ENCODE measurements around the gene SZRD1. TPM values are rescaled to one million over a fixed set of nuclear protein-coding genes. Genes with fewer than 3 reads are reported as not detected.

SZRD1 gene
- polyA plus RNA-seq, 1 donor, result 80.6 TPM

- no peak for DNase-seq (ENCODE audit: low read depth)
Measured at GRCh38 chr1:16367258-16367967, 371 bp downstream of the SZRD1 start.

DNA sequence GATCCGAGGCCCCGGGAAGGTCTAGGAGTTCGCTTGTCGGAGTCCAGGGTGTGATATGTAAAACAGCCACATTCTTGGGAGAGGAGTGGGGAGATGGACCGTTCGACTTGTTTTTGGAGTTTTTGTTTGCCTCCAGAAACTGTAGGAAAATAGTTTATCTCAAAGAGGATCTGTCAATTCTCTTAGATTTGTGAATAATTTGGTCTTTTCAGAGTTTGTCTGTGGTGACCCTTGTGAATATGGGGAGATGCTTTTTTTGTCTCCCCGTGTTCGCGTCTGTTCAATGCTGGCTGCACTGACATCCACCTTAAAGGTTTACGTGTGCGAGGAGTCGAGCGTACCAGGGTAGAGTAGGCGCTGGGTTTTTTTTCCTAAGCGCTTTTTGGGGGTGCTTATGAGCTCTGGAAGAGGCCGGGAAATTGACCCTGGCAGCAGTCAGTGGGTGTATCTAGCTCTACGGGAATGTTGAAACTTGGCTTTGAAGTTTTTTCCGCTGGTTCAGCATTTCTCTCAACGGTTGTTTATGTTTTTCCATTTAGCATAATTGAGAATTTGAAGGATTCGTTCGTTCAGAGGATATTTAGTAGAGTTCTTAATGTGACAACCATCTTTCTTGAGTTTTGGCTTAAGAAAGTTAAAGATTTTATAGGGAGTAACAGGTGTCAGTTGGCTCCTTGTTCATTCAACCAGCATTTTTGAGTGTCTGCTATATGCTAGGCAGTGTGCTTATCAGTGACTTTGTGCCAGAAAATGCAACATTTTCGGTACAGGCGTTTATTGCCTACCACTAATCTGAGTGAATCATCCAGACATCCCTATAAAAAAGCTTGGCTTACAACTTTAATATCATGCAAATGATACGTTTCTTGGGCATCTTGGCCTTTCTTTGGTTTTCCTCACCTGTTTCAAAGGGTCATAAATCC, 1.2 kb downstream of the SZRD1 start:
- DNase-seq (ENCODE audit: low read depth), result no peak

DNA sequence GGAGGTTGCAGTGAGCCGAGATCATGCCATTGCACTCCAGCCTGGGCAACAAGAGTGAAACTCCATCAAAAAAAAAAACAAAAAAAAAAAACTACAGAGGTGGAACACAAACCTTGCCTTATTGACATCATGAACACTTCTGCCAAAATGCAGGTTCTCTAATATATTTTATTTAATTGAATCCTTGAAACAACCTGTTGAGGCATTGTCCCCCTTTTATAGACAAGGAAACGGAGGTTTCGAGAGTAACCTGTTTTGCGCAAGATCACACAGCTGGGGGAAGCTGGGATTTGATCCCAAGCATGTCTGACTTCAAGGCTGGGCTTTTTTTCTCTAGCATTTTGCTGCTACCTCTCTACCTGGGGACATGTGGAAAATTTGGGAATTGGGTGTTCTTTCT, 2.8 kb downstream of the SZRD1 start:
- no peak for DNase-seq (ENCODE audit: low read depth)

- DNase-seq (ENCODE audit: low read depth), result no peak
Measured at GRCh38 chr1:16371725-16372124, 4.7 kb downstream of the SZRD1 start.

- no peak for DNase-seq (ENCODE audit: low read depth)
Measured at GRCh38 chr1:16372535-16373285, 5.7 kb downstream of the SZRD1 start.

- DNase-seq (ENCODE audit: low read depth), result no peak
Measured at GRCh38 chr1:16374266-16374665, 7.2 kb downstream of the SZRD1 start.

DNA sequence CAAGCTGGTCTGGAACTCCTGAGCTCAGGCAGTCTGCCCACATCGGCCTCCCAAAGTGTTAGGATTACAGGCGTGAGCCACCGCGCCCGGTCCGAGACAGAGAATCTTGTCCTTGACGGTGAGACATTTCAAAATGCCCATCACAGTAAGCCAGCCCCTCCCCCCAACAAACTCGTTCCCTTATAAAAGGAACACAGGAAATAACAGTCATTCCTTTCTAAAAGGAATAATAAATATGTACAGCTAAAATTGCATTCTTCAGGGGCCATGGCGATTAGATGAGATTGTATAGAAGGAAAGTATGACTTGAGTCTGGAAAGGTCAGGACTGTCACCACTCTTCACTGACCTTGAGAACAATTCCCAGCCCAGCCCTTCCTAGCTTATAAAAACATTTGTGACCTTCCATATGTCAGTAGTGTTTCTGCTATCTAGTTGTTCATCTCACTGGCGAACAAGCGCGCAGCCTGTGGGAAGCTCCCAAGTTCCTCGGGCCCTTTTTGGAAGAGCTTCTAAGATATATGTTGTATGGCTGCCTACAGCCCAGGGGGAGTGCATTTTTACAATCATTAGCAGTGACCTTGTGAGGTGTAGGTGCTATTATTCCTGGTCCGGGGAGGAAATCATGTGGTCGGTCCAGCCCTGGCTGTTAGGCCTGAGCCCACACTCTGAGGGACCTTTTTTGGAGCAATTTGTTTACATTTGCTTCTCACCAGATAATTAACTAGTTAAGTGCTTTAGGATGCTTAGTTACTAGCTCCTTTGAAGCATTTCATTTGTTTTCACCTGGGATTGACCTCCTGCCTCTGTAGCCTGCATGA, 8.7 kb downstream of the SZRD1 start:
- DNase-seq (ENCODE audit: low read depth), result no peak

- DNase-seq (ENCODE audit: low read depth), result no peak
Measured at GRCh38 chr1:16376971-16377370, 9.9 kb downstream of the SZRD1 start.

GRCh38 chr1:16378443-16378842, 11.4 kb downstream of the SZRD1 start:
- DNase-seq (ENCODE audit: low read depth), result no peak

GRCh38 chr1:16380868-16381267, 13.8 kb downstream of the SZRD1 start:
- no peak for DNase-seq (ENCODE audit: low read depth)

- DNase-seq (ENCODE audit: low read depth), result no peak
Measured at GRCh38 chr1:16383888-16384287, 16.8 kb downstream of the SZRD1 start.

- DNase-seq (ENCODE audit: low read depth), result no peak
Measured at GRCh38 chr1:16385659-16386453, 18.8 kb downstream of the SZRD1 start.

DNA sequence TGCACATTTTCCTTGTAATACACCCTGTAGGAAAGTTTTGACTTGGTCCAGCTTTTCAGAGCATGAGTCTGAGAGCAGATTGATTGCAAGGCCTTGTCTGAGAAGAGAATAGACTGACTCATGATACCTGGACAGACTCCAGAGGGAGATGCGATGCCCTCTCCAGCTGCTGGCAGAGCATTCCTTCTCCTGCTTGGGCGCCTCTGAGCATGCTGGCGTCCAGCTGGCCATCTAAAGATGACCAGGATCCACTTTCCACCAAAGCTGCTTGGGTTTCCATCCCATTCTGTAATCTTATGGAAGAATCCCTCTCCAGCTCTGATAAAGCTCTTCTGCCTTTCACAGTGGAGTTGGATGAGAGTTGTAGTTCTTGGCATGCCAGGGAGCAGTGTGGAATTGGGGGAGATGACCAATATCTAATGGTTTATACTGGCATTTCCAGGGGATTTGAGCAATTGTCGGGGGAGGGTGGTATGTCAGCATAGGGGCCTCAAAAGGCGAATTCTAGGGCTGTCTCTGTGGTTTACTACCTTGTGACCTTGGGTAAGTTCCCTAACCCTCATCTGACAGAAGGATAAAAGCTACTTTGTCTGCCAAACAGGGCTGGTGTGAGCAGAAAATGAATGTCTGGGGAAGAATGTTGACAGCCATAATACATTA, 19.5 kb downstream of the SZRD1 start:
- DNase-seq (ENCODE audit: low read depth), result no peak

GRCh38 chr1:16387201-16388188, 20.5 kb downstream of the SZRD1 start:
- DNase-seq (ENCODE audit: low read depth), result peak; percentile 61

- no peak for DNase-seq (ENCODE audit: low read depth)
Measured at GRCh38 chr1:16391411-16391810, 24.4 kb downstream of the SZRD1 start.

GRCh38 chr1:16392740-16393569, 25.9 kb downstream of the SZRD1 start:
- no peak for DNase-seq (ENCODE audit: low read depth)

GRCh38 chr1:16393570-16394521, 26.8 kb downstream of the SZRD1 start:
- DNase-seq (ENCODE audit: low read depth), result no peak
